Cerebellar nuclear complex (tissue), 1 donor: ENCODE measurements around the gene PAQR8.
"Not testable (repeated sequence)": the region's sequence is repeated elsewhere in the genome, so short reads cannot be mapped to it uniquely, and the experiment has no call there.

Experiments used
- DNase-seq, 2 experiments: peaks; one replicate each; lab custom pipeline; 2025; lab: John Stamatoyannopoulos, UW

The PAQR8 gene

DNA sequence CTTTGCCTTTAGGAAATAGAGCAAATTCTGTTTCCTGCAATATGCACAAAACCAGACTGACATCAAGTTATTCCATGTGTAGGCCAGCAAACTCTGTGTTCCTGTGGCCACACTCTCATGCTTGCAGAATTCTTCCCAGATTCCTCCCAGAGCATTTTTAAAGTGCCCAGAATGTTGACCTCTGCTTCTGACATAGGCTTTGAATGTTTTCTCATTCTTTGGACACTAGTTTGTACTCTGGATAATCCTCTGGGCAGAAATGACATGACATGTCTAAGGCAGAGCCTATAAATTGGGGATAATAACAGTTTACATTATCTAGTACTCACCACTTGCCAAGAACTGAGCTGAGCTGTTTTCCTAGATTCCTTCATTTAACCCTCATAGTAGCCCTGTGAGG, 49.0 kb downstream of the PAQR8 start:
- no peak for DNase-seq

DNA sequence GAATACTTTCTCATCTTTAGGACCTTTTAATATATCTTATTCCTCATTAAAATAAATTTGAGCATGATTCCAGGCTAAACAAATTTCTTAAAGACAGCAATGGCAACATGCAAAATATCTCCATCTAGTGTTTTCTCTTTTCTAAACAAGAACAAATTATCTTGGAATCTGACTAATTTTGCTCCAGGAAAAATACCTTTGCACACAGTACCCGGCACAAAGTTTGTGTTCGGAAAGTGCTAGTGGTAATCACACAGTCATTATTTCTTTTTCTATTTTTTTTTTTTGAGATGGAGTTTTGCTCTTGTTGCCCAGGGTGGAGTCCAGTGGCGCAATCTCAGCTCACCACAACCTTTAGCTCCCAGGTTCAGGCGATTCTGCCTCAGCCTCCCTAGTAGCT, 50.0 kb downstream of the PAQR8 start:
- DNase-seq, result no peak

DNA sequence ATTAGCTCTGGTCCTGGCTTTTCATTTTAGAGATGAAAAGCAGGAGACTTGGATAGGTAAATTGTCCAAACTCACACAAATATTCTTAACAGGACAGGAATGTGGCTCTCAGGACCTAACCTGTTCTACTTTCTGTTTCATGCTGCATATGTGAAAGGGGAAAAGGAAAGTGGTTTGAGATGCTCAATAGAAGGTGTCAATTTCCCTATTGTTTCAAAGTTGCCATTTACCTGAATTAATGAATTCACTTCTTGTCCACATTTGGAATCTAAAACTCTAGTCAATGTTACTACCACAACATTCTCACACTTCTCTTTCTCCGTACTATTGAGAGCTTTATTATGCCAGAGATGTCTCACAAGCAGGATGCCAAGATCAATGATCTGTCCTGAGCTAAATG, 53.4 kb downstream of the PAQR8 start:
- DNase-seq, result no peak

DNA sequence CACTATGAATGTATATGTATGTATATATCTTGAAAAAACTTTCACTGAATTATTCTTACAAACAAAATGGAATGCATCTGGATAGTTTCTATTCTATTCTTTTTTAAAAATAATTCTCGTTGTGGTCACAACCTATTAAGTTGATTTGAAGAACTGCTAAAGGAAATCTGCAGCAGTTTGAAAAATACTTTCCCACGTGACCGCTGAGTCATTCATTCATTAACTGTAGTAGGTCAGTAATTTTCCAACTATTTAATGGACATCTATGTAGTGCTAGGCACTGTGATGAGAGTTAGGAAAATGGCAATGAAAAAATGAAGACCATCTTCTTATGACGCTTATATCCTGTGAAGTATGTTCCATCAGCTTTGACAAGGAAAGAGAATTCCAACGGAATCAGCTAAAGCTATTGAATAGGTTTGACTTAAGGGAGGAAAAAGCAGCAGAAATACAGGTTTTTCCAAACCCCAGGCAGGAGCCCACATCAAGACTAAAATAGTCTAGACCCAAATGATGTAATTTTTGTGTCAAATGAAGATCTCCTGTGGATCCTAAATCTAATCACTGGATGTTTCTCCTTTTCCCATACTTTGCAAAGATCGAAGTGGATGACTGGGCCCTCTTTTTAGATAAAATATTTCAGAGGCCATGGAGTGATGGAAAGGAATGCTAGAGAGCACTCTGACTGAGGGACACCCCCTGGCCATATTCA, 54.1 kb downstream of the PAQR8 start:
- no peak for DNase-seq

DNA sequence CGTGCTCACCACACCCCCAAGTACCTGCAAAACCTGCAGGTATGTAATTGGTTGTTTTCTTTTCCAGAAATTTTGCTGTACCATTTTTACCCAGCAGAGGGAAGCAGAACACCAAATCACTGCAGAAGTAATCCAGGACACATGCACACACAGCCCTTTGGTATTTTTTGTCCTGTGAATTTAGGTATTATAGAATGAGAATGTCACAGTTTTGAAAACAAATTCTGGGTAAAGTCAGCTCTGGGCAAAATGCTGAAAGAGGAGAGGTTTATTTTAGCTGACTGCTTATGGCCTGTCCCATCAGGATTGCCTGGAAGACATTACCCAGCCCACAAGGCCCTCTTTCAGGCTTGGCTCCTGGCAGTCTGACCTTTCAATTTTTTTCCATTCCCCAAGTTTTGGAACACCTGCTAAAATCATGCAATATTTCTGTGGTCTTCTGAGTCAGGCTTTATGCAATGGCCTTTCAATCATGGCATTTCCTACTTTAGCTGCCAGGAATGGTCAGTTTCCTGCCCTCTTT, 54.7 kb downstream of the PAQR8 start:
- DNase-seq, result peak in 1 of 2 experiments; percentile 53

DNA sequence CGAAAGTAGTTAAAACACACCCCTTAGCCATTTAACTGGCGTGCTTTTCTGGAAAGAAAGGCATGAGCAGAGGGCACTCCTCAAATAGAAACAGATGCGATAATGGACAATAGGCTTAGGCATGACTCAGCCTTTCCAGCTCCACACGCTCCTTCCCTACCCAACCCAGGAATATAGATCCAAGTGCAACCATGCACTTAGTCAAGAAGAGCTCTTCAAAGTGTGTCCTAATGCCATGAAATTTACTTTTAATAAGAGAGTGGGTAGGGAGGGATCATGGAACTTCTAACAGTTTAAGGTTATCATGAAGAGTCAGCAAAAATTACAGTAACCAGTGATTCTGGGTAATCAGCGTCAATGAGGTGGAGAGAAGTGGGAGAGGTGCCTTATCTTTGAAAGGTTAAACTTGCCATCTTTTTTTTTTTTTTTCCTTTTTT, 55.7 kb downstream of the PAQR8 start:
- DNase-seq, result no peak

DNA sequence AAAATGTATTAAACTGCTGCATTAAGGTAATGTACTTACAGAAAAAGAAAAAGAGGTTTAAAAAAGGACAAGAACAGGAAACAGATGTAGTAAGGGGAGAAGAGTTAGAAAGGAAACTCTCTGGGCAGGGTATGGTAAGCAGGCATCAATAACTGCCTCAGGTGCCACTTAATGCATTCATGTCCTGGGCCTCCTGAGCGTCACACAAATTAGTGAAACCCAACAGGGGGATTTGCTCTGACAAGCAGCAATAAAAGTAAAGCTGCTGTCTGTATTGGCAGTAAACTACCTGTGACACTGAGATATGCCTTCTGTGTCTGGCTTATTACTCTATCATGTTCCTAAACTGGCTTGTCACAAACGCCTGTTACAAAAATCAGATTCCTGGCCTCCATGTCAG, 56.7 kb downstream of the PAQR8 start:
- no peak for DNase-seq

DNA sequence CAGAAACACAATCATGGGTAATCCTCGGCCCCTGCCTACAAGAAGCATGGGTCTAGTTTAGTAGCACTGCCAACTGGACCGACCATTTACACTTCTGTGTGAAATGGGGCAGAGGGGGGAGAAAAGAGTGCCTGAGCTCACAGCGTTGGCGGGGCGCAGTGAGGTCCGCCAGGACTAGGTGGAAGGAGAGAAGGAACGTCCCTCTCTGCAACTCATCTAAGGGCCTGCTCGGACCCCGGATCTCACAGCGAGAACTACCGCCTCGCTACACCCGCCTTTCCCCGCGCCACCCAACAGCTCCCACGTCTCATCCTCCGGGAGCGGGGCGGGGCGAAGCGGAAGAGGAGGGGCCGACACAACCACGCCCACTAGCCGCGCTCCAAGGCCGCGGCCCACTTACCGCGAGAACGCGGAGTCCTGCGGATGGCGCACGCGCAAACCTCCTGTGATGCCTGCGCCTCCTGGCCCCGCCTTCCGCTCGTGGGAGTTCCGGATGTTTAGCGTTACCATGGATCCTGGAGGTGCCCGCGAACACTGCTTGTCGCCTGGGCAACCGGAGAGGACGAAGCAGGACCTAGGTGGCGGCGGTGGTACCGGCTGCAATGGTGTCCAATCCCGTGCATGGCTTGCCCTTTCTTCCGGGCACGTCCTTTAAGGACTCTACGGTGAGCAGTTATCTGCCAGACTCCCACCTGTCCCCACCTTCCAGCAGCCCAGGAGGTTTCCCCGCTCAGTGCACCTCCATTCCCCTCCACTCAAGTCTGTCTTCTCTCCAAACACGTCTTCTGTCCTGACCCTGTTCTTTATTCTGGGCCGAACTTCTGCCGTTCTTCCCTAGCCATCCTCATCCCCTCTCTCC, 58.1 kb downstream of the PAQR8 start, which contains the start of gene EFHC1:
Gene EFHC1, plus strand, starts transcription at position 534 of the 859 bp plus-strand sequence. Its CDS starts 69 bp downstream, at position 603.
- DNase-seq, result peak; percentile 77 to 91

DNA sequence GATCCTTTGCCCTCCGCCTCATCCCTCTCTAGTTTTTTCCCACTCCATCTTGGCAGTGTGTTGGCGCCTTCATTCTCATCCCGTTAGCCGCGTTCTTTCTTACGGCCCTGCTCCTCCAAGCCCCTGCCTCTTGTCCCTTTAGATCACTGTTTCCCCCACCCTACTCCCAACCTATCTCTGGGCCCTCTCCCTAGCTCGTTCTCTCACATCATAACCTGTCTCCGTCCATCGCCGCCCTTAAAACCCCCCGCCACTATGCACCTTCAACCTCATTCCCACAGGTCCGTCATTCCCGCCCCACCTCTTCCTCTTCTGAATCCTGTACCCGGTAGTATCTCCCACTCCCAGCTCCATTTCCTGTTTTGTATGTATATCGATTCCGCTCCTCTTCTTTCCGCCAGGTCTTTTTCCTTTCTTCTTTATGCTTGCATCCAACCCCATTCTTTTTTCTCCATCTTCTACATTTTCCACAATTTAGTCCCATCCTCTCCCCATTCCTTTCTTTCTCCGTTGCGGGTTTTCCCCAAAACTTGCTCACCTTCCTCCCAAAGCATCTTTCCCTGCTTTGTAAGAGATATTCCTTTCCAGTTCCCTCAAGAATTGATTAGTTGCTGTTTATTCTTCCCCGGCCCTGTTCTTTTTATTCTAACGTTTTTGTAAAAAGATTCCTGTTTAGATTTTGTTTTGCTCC, 58.9 kb downstream of the PAQR8 start:
- DNase-seq, result no peak

DNA sequence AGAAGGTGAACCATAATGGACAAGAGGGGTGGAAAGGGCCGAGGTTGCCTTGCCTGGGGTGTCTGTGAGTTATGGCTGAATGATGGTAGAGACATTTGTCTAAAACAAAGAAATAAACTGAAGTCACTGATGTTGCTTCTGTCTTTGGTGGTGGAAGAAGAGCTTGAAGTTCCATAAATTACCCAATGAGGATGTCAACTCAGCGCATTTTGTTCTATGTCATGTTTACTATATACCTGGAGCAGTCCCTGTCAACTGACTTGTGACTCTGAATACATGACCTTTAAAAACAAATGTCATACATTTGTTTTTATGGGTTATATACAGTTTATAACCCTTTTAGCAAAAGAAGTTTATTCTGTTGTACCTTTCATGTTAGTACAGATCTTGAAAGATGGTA, 60.2 kb downstream of the PAQR8 start:
- no peak for DNase-seq

DNA sequence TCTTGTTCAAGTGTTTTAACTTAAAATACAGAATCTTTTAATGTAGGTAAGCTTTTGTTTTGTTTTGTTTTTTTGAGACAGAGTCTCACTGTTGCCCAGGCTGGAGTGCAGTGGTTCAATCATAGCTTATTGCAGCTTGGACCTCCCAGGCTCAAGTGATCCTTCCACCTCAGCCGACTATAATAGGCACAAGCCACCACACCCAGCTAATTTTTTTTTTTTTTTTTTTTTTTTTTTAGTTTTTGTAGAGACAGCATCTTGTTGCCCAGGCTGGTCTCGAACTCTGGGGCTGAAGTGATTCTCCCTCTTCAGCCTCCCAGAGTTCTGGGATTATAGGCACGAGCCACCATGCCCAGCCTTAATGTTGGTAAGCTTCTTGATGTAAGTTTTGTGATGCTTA, 61.5 kb downstream of the PAQR8 start:
- DNase-seq, result no peak

DNA sequence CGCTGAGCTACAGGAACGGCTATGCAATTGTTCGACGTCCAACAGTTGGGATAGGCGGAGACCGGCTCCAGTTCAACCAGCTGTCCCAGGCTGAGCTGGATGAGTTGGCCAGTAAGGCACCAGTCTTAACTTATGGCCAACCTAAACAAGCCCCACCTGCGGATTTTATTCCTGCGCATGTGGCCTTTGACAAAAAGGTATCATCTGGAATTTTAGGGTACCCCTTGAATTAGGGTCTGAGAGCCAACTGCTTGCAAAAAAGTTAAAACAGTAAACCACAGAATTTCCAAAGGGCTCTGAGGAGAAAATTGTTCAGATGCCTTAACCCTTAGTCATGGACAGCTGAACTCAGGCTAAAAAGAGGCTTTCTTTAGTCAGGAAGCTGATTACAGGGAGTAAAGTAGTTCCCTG, 62.0 kb downstream of the PAQR8 start:
- DNase-seq, result no peak

DNA sequence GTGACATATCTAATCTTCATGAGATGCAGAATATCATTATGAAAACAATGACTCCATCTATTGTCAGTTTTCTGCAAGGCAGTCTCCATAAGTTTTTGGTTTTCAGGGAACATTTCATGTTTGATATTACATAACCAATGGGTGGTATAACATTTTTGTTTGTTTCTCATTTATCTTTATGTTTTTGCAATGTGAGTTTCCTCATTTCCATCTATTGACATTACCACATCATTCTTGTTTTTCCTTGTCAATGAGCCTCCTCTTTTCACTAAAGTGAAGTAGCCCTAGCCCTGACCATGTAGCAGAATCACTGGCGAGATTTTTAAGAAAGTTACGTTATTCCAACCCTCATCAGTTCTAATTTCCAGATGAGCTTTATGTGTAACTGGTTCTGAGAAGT, 62.6 kb downstream of the PAQR8 start:
- DNase-seq, result no peak

DNA sequence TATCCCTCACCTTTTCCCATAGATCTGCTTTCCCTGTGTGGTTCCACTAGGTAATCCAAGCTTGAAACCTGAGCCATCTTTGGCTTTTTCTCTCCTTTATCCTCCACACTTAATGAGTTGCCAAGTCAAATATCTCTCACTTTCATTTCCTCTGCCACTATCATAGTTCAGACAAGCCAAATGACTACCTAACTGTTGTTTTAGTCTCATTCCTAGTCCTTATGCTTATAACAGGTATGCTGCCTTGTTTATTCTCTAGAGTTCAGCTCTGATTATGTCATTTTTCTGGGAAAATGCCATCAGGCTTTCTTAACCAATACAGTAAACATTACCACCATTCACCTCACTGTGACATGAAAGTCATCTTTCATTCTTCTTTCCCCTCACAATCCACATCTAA, 64.7 kb downstream of the PAQR8 start:
- DNase-seq, result no peak

DNA sequence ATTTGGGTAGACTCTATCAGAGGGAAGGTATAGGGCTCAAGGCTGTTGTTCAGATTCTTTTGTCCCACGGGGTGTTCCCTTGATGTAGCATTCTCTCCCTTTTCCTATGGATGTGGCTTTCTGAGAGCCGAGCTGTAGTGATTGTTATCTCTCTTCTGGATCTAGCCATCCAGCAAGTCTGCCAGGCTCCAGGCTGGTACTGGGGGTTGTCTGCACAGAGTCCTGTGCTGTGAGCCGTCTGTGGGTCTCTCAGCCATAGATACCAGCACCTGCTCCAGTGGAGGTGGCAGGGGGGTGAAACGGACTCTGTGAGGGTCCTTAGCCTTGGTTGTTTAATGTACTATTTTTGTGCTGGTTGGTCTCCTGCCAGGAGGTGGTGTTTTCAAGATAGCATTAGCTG, 71.3 kb downstream of the PAQR8 start:
- DNase-seq, result not testable (repeated sequence)

DNA sequence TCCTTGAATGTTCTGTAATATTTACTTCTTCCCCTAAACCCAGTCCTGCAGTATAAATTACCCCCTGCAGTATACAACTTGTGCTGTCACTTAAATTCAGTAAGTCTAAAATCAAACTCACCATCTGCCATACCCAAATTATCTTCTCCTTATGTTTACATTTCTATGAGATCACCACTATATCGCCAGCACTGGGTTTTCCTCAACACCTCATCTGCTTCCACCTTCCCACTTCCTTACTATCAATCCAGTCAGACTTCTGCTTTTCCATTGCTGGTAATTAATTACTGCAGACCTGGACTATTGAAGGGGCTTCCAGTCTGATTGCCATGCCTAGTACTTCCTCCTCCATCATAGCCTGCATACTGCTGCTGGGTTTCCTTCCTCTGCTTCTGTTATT, 73.4 kb downstream of the PAQR8 start:
- no peak for DNase-seq

DNA sequence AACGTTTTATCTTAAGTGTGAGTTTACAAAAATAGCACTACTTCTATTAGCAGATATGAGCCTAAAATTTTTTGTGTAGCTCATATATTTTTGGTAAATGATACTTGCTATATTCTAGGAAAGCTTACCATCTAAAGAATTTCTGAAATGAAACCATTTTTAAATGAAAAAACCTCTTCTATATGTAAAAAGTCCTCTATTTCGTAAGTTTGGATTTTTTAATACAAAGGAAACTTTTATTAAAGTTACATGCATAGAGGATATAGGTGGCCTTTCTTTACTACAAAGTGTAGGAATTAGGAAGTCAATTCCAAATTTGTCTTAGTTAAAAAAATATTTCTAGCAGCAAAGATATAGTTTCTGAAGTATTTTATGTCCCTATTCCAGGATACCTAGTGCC, 77.0 kb downstream of the PAQR8 start:
- DNase-seq, result no peak

DNA sequence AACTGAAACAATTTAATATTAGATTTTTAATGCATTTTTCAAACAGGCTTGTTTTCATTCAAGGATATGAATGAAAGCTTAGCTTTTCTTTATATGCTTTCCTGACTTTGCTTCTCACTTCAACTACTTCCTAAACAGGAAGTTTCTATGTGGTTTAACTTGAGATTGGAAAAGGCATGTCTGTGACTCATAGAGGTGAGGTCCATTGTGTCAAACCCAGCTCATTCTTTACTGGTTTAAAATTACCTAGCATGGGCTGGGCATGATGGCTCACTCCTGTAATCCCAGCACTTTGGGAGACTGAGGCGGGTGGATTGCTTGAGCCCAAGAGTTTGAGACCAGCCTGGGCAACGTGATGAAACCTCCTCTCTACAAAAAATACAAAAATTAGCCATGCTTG, 92.6 kb downstream of the PAQR8 start:
- no peak for DNase-seq

DNA sequence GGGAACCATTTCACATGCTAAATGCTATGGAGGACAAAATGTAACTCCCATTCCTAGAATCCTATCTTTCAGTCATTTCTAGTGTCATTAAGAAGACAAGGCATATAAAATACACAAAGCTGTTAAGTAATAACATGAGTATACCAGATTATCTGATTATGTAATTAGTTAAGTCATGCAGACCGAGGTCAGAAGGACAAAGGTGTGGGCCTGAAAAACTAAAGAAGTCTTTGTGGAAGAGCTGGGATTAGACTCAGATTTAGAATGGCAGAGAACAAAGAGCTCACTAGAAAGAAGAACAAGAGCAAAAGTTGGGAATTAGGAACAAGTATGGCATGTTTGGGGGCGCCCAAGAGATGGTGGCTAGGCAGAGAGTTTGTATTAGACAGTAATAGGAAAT, 95.1 kb downstream of the PAQR8 start:
- no peak for DNase-seq
